HG03575 (cell line): ENCODE results near the gene SUN1.

Experiments
- ATAC-seq: cut with Tn5 transposase; IDR thresholded peaks from one replicate; pipeline ENCODE4 v1.9.1; 2021; ENCODE audit not compliant: unreplicated experiment, insufficient number of reproducible peaks, low FRiP score; ENCODE audit errors: extremely low read depth

The SUN1 gene

GRCh38 chr7:849145-849544 is 16.9 kb downstream of the SUN1 start:
- ATAC-seq: no peak

DNA sequence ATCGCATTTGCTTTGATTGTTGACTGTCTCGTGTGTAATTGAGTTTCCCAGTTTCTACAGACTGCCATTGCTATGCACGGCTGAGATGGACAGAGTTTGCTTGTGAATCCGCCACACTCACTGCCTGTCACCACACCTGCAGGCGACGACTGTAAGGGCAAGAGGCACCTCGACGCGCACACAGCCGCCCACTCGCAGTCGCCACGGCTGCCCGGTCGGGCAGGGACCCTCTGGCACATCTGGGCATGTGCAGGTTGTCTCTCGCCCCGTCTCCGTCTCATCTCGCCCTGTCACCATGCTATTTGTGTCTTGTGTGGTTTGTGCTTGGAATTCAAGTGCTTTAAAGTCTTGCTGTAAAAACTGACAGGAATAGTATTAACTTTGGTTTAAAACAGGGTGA is 17.5 kb downstream of the SUN1 start:
- no peak for ATAC-seq

DNA sequence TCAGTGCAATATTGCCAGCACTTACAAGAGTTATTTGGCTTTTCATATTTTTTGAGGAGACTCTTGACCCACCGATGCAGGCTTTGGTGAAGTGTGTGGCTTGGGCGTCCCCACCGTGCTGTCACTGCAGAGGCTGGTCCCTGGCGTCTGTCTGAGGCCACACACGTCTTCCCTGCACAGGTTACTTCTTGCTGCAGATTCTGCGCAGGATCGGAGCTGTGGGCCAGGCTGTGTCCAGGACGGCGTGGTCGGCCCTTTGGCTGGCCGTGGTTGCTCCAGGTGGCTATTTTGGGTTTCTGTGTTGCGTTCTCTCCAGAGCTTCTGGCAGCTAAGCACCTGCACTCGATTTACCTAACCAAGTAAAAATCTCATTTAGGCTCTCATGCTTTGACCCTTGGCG is 18.9 kb downstream of the SUN1 start:
- no peak for ATAC-seq

GRCh38 chr7:853366-854117 is 21.3 kb downstream of the SUN1 start:
- no peak for ATAC-seq

DNA sequence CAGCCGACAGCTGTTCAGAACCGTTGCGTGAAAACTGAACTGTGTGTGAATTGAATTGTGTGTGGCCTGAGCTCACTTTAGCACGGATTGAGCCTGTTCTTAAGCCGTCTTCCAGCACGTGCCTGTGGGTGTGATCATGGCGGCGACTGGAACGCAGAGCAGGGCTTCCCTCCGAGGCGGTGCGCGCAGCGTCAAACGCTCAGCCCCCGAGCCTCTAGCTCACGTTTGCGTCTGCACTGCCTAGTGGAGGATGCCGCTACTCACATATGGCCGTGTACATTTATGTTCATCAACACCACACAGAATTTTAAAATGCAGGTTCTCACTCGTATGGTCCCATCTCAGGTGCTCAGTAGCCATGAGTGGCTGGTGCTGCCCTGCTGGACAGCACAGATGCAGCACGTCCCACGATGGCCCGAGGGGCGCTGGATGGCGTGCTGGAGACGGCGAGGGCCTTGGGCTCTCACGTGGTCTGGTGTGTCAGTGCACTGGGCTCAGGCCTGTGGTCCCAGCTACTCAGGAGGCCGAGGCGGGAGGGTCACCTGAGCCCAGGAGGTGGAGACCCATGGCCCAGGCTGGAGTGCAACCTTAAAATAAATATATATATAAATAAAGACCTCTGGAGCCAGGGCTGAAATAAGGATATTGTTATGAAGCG is 22.0 kb downstream of the SUN1 start:
- ATAC-seq: no peak

- no peak for ATAC-seq
Measured at GRCh38 chr7:855686-856369, 23.6 kb downstream of the SUN1 start.

DNA sequence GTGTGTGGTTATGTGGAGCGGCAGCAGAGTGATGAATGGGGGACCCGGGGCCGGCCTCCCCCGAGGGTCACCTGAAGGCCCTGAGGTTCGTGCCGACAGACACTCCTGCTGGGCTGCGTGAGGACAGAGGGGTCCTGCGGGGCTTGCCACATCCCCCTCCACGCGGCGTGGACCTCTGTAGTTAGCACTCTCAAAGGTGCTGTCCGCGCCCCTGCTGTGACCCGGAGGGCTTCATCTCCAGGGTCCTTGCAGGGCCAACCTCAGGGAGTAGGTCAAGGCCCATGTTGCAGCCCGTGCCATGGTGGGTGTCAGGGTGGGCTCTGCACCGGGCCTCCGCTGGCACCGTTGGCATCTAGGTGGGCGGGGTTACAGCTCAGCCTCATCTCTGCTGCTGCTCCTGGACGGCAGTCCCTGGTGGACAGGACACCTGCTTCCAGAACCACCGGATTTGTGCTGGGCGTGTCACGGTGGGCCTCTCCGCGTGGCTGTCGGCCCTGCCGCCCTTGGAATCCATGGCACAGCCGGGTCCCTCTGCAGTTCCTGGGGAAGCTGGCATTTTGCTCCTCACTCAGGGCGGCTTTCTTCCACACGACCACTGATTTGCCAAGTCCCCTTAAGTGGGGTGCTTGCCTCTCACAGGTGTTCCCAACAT is 24.3 kb downstream of the SUN1 start:
- no peak for ATAC-seq

DNA sequence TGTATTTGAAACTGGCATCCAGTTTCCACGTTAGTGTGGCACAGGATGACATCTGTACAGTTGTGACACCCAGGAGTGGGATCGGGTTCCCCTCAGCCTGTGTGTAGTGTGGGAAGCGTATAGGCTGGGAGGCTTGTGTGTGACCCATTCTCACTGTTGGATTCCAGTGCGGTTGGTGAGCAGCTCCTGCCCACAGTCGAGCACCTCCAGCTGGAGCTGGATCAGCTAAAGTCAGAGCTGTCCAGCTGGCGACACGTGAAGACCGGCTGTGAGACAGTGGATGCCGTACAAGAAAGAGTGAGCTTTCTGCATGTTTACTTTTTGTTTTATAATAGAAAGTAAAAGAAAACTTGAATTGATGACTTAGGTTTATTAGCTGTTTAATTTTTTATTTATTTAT is 25.4 kb downstream of the SUN1 start:
- no peak for ATAC-seq

- no peak for ATAC-seq
Measured at GRCh38 chr7:859359-860030, 27.2 kb downstream of the SUN1 start.

DNA sequence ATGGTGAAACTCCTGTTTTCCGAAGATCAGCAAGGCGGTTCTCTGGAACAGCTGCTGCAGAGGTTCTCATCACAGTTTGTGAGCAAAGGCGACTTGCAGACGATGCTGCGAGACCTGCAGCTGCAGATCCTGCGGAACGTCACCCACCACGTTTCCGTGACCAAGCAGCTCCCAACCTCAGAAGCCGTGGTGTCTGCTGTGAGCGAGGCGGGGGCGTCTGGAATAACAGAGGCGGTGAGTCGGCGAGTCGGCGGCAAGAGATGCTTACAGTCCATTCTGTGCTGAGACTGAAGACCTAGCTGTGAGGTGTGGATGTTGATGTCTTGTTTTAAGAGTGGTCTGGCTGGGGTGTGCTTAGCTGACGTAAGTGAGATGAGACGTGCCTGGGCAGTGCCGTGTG is 27.9 kb downstream of the SUN1 start:
- no peak for ATAC-seq

GRCh38 chr7:861222-861621 is 28.9 kb downstream of the SUN1 start:
- no peak for ATAC-seq

GRCh38 chr7:862157-862556 is 29.9 kb downstream of the SUN1 start:
- no peak for ATAC-seq

- ATAC-seq: no peak
Measured at GRCh38 chr7:863106-863505, 30.8 kb downstream of the SUN1 start.

GRCh38 chr7:865921-866320 is 33.6 kb downstream of the SUN1 start:
- no peak for ATAC-seq

DNA sequence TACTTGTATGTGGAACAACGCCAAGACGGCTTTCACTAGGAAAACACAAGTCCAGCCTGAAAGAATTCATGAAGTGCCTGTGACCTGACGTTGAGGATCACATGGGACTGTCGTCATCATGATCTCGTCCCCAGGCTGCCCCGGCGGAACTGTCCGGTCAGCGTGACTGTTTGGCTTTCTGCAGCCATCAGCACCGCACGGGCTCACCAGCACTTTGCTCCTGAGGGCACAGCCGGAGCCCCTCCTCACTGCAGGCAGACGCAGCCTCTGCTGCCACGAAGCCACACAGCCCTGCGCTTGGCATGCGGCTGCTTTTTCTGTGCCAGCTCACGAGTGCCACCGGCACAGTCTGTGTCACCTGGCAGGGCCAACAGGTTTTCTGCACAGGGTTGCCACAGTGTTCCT is 34.7 kb downstream of the SUN1 start:
- ATAC-seq: no peak

DNA sequence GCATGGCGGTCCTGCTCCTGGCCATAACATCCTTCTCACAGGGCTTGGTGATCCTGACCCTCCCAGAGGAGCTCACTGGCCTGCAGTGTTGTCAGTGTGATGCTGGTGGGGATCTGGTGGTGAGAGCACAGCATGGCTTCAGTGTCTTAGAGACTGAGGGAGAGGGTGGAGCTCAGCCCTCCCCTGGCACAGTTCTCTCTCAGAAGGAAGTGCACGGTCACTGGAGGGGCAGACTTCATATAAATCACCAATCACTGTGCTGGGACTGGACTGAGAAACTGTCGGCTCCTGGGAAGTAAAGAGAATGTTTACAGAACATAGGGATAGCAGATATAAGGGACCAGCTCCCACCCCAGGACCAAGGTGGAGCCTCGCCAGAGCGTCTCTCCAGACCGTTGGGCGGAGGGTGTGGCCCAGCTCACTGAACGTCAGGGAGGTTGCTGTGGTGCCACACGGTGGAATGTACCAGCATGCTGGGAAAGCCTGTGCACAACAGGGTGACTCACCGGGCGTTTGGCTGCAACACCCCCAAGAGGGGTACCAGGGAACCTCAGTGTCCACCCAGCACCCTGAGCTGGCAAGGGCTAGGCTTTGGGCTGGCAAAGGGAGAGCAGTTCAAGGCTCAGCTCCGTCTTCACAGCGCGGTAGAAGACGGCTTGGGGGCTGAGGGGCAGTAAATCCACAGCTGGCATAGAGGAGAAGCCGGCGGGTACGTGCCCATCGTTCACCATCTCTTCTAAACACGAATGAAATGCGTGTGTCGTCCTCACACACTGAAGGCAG is 35.3 kb downstream of the SUN1 start:
- no peak for ATAC-seq

- ATAC-seq: no peak
Measured at GRCh38 chr7:868189-868486, 35.9 kb downstream of the SUN1 start.

DNA sequence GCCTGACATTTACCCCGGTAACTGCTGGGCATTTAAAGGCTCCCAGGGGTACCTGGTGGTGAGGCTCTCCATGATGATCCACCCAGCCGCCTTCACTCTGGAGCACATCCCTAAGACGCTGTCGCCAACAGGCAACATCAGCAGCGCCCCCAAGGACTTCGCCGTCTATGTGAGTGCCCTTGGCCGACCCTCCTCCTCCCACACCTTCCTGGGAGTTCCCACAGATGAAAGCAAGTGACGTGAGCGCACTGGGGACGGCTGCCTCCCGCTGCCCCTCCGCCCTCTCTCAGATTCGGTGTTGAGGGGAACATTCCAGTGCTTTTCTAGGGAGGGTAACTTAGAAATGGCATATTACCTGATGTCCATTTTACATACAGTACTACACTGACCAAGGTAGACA is 37.1 kb downstream of the SUN1 start:
- no peak for ATAC-seq
